Thyroid gland (tissue), 4 donors: ENCODE data around the gene NTN1. TPM values are rescaled to one million over a fixed set of nuclear protein-coding genes. Genes with fewer than 3 reads are reported as not detected.

Experiments
- DNase-seq, 2 donors: peaks; one replicate each; pipeline ENCODE4 v3.0.0-alpha.2; 2019
- H3K27ac ChIP-seq, 3 donors: fragments of 200-600 bp; sonication (generic); 1 replicate in 2 of 3; 2 replicates in 1 of 3; pipeline ENCODE4 v1.5.1; 2016 to 2019; ENCODE audit warnings: mild to moderate bottlenecking in 1 of 3, moderate library complexity in 1 of 3
- H3K27me3 ChIP-seq: fragments of 200-600 bp; sonication (generic); one replicate; pipeline ENCODE4 v1.5.1; 2019
- H3K36me3 ChIP-seq, 2 donors: fragments of 200-600 bp; sonication (generic); one replicate each; pipeline ENCODE4 v1.5.1; 2016 to 2019
- H3K4me1 ChIP-seq, 2 donors: fragments of 200-600 bp; sonication (generic); one replicate each; pipeline ENCODE4 v1.5.1; 2017 to 2019
- H3K4me3 ChIP-seq, 3 donors: fragments of 200-600 bp; sonication (generic); replicated peaks in 1 of 3; 1 replicate in 2 of 3; 2 replicates in 1 of 3; pipeline ENCODE4 v1.5.1; 2016; ENCODE audit warnings: mild to moderate bottlenecking in 1 of 3
- H3K9me3 ChIP-seq: fragments of 200-600 bp; sonication (generic); one replicate; pipeline ENCODE4 v1.5.1; 2017
- CTCF ChIP-seq, 6 experiments: fragments of 200-600 bp in 3 of 6; fragments of 450-650 bp in 3 of 6; sonication (generic) in 3 of 6; IDR thresholded peaks; one replicate each; pipeline ENCODE4 v1.5.1; 2016 to 2019; ENCODE audit warnings: antibody characterized with exemption in 6 of 6, mild to moderate bottlenecking in 2 of 6, inconsistent platforms in 1 of 6, moderate library complexity in 1 of 6
- POLR2A ChIP-seq, 2 donors: fragments of 450-650 bp; IDR thresholded peaks; one replicate each; pipeline ENCODE4 v1.6.1; 2017; ENCODE audit warnings: antibody characterized with exemption in 2 of 2, mild to moderate bottlenecking in 2 of 2, moderate library complexity in 1 of 2
- WGBS, 2 donors: methylation state at CpG; one replicate each; pipeline ENCODE4 v1.1.5; 2017; 5-methylcytosine and 5-hydroxymethylcytosine counted together
- intact Hi-C: fragments of 100-400 bp; cut with DNase I; formaldehyde crosslinking; loops from one replicate; pipeline ENCODE4 v1.15.1; 2023
- total RNA-seq, 4 donors: library from RNA; depleted of rRNA; stranded (reverse); fragments of >200 nt; gene quantifications; one replicate each; pipeline ENCODE4 v1.2.3, GENCODE V29; 2016

Gene NTN1
- total RNA-seq, 4 donors from 2014 or later: 4.1 to 9.2 (median 7.1) TPM

GRCh38 chr17:9266697-9267117 lies 245.4 kb downstream of the NTN1 start:
- no peaks in the 10 kb centered on the region for H3K36me3 ChIP-seq
- no peaks in the 10 kb centered on the region for H3K27me3 ChIP-seq
- DNase-seq: no peak
- TF ChIP-seq CTCF (IDR thresholded peaks at IDR 0.05) (no peak), POLR2A (IDR thresholded peaks at IDR 0.05) (no peak)
- H3K9me3 ChIP-seq: no peaks in the 10 kb centered on the region
- no peak overlapping the region for H3K4me3 ChIP-seq
- intact Hi-C loops: no loop called here
- no peaks in the 10 kb centered on the region for H3K4me1 ChIP-seq
- WGBS, 2 donors: 87 to 93% methylated on average over 9 of the region's 9 CpGs
- H3K27ac ChIP-seq: no peak overlapping the region

- no peaks in the 10 kb centered on the region for H3K4me1 ChIP-seq
- TF ChIP-seq CTCF (IDR thresholded peaks at IDR 0.05) (no peak), POLR2A (IDR thresholded peaks at IDR 0.05) (no peak)
- H3K36me3 ChIP-seq: no peaks in the 10 kb centered on the region
- DNase-seq: no peak
- intact Hi-C loops: no loop called here
- H3K4me3 ChIP-seq: no peak overlapping the region
- WGBS, 2 donors: 91 to 95% methylated on average over 6 of the region's 6 CpGs
- H3K27ac ChIP-seq: no peak overlapping the region
- no peaks in the 10 kb centered on the region for H3K27me3 ChIP-seq
- no peaks in the 10 kb centered on the region for H3K9me3 ChIP-seq
Measured at GRCh38 chr17:9268546-9268945, 247.2 kb downstream of the NTN1 start.

- WGBS, 2 donors: 84 to 96% methylated on average over 7 of the region's 7 CpGs
- DNase-seq: no peak
- H3K27ac ChIP-seq: no peak overlapping the region
- H3K4me3 ChIP-seq: no peak overlapping the region
- H3K36me3 ChIP-seq: no peaks in the 10 kb centered on the region
- TF ChIP-seq CTCF (IDR thresholded peaks at IDR 0.05) (no peak), POLR2A (IDR thresholded peaks at IDR 0.05) (no peak)
- no peaks in the 10 kb centered on the region for H3K4me1 ChIP-seq
- intact Hi-C loops: no loop called here
- H3K27me3 ChIP-seq: no peaks in the 10 kb centered on the region
- H3K9me3 ChIP-seq: no peaks in the 10 kb centered on the region
Measured at GRCh38 chr17:9269350-9270035, 248.2 kb downstream of the NTN1 start.

- intact Hi-C loops: no loop called here
- Histone ChIP-seq H3K27me3 (no peaks in the 10 kb centered on the region), H3K36me3 (no peaks in the 10 kb centered on the region), H3K27ac (no peak overlapping the region), H3K4me1 (no peaks in the 10 kb centered on the region), H3K4me3 (no peak overlapping the region), H3K9me3 (no peaks in the 10 kb centered on the region)
- TF ChIP-seq CTCF (IDR thresholded peaks at IDR 0.05): no peak
- TF ChIP-seq POLR2A (IDR thresholded peaks at IDR 0.05): no peak
- no peak for DNase-seq
- WGBS, 2 donors: 91 to 99% methylated on average over 9 of the region's 9 CpGs
Measured at GRCh38 chr17:9270921-9271320, 249.6 kb downstream of the NTN1 start.

GRCh38 chr17:9271989-9272388 lies 250.7 kb downstream of the NTN1 start:
- 87 to 89% methylated on average over 7 to 8 of the region's 8 CpGs for WGBS, 2 donors
- no peak overlapping the region for H3K4me3 ChIP-seq
- H3K27me3 ChIP-seq: no peaks in the 10 kb centered on the region
- H3K27ac ChIP-seq: no peak overlapping the region
- intact Hi-C loops: no loop called here
- no peak for DNase-seq
- no peaks in the 10 kb centered on the region for H3K4me1 ChIP-seq
- no peaks in the 10 kb centered on the region for H3K36me3 ChIP-seq
- no peaks in the 10 kb centered on the region for H3K9me3 ChIP-seq
- TF ChIP-seq CTCF (IDR thresholded peaks at IDR 0.05) (no peak), POLR2A (IDR thresholded peaks at IDR 0.05) (no peak)
